CD4-positive, CD25-positive, alpha-beta regulatory T cell (primary cell): ENCODE data around the gene CLEC4F. TPM values are rescaled to one million over a fixed set of nuclear protein-coding genes. Genes with fewer than 3 reads are reported as not detected.

ENCODE experiments used
- ATAC-seq, 2 donors: fragments of 150-1000 bp; cut with Tn5 transposase; one replicate each; pipeline ENCODE4 v1.10.0; 2021; ENCODE audit warnings: low read depth in 2 of 2, moderate number of reproducible peaks in 2 of 2, moderate library complexity in 1 of 2
- DNase-seq, 3 donors: peaks; one replicate each; pipeline versions ENCODE4 v3.0.0 to v3.0.0-alpha.2; 2012 to 2022; ENCODE audit warnings: mixed read lengths in 1 of 3
- H3K27ac ChIP-seq: one replicate; pipeline ENCODE4 v1.7.0; 2013; ENCODE audit warnings: mild to moderate bottlenecking, low read length; ENCODE audit not compliant: insufficient read depth, poor library complexity, severe bottlenecking
- H3K27me3 ChIP-seq: one replicate; pipeline ENCODE4 v1.7.0; 2013; ENCODE audit warnings: low read length; ENCODE audit not compliant: control insufficient read depth, insufficient read depth
- H3K36me3 ChIP-seq: one replicate; pipeline ENCODE4 v1.7.0; 2013; ENCODE audit warnings: mild to moderate bottlenecking, low read length, moderate library complexity; ENCODE audit not compliant: control insufficient read depth, insufficient read depth
- H3K4me1 ChIP-seq: 2 replicates; pipeline ENCODE4 v1.7.0; 2013; ENCODE audit warnings: mild to moderate bottlenecking, low read length; ENCODE audit not compliant: insufficient read depth, control insufficient read depth, poor library complexity, severe bottlenecking
- H3K4me3 ChIP-seq: one replicate; pipeline ENCODE4 v1.7.0; 2013; ENCODE audit warnings: low read depth, mild to moderate bottlenecking, low read length, moderate library complexity
- H3K9me3 ChIP-seq, 2 experiments: 1 replicate in 1 of 2; 2 replicates in 1 of 2; pipeline ENCODE4 v1.7.0; 2013; ENCODE audit warnings: low read length in 2 of 2, mild to moderate bottlenecking in 1 of 2, moderate library complexity in 1 of 2; ENCODE audit not compliant: control insufficient read depth in 2 of 2
- H3K27ac Mint-ChIP-seq, 3 donors: one replicate each; pipeline ENCODE4 v1.8.0; 2020 to 2022; ENCODE audit warnings: mild to moderate bottlenecking in 3 of 3, mixed read lengths in 3 of 3, moderate library complexity in 2 of 3
- H3K27me3 Mint-ChIP-seq: one replicate; pipeline ENCODE4 v1.8.0; 2022; ENCODE audit warnings: mild to moderate bottlenecking, mixed read lengths
- H3K36me3 Mint-ChIP-seq: one replicate; pipeline ENCODE4 v1.8.0; 2020; ENCODE audit warnings: mixed read lengths
- H3K4me1 Mint-ChIP-seq, 4 donors: one replicate each; pipeline ENCODE4 v1.8.0; 2020 to 2022; ENCODE audit warnings: mixed read lengths in 4 of 4, mild to moderate bottlenecking in 1 of 4
- H3K4me3 Mint-ChIP-seq, 4 donors: one replicate each; pipeline ENCODE4 v1.8.0; 2020 to 2022; ENCODE audit warnings: mild to moderate bottlenecking in 4 of 4, mixed read lengths in 4 of 4, moderate library complexity in 3 of 4
- H3K9me3 Mint-ChIP-seq, 7 donors: one replicate each; pipeline ENCODE4 v1.8.0; 2020 to 2022; ENCODE audit warnings: mixed read lengths in 7 of 7, mild to moderate bottlenecking in 3 of 7, moderate library complexity in 2 of 7
- polyA plus RNA-seq, 4 donors: library from polyadenylated mRNA; unstranded; fragments of 300-500 nt; fragmentation: Illumina TruSeq; gene quantifications; one replicate each; pipeline ENCODE4 v1.2.3, GENCODE V29; 2021
- total RNA-seq: library from RNA; stranded (reverse); gene quantifications from one replicate; pipeline ENCODE4 v1.2.3, GENCODE V29; 2022

Gene CLEC4F, protein sequence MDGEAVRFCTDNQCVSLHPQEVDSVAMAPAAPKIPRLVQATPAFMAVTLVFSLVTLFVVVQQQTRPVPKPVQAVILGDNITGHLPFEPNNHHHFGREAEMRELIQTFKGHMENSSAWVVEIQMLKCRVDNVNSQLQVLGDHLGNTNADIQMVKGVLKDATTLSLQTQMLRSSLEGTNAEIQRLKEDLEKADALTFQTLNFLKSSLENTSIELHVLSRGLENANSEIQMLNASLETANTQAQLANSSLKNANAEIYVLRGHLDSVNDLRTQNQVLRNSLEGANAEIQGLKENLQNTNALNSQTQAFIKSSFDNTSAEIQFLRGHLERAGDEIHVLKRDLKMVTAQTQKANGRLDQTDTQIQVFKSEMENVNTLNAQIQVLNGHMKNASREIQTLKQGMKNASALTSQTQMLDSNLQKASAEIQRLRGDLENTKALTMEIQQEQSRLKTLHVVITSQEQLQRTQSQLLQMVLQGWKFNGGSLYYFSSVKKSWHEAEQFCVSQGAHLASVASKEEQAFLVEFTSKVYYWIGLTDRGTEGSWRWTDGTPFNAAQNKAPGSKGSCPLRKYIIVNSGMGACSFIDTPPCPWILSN
- not detected for total RNA-seq
- polyA plus RNA-seq = not detected

- Histone ChIP-seq H3K4me1 (no peaks in the 10 kb centered on the region), H3K9me3 (no peaks in the 10 kb centered on the region), H3K27me3 (no peaks in the 10 kb centered on the region), H3K4me3 (no peak within 1 kb of the TSS), H3K27ac (no peak within 1 kb of the TSS), H3K36me3 (no peaks in the 10 kb centered on the region)
- Mint-ChIP-seq H3K9me3 (no peaks in the 10 kb centered on the region), H3K27me3 (peaks cover 5% of the 10 kb centered on the region), H3K27ac (no peak within 1 kb of the TSS), H3K36me3 (no peaks in the 10 kb centered on the region), H3K4me1 (peaks cover 0 to 5% (median 2%) of the 10 kb centered on the region in 4 donors), H3K4me3 (no peak within 1 kb of the TSS)
- DNase-seq = no peak
- ATAC-seq = no peak
These were observed at the start of gene CLEC4F for GRCh38 chr2:70820499-70820898. Gene CLEC4F (minus strand): TSS chr2:70820599. CDS start chr2:70820523, 76 bp downstream.

- Histone ChIP-seq H3K27me3 (peaks cover under 1% of the 10 kb centered on the region), H3K4me3 (no peak overlapping the region), H3K36me3 (no peaks in the 10 kb centered on the region), H3K27ac (no peak overlapping the region), H3K9me3 (no peaks in the 10 kb centered on the region), H3K4me1 (peaks cover 6% of the 10 kb centered on the region)
- Mint-ChIP-seq H3K27me3 (peaks cover 41% of the 10 kb centered on the region), H3K4me1 (peaks cover 0 to 6% (median 0%) of the 10 kb centered on the region in 4 donors), H3K4me3 (no peak overlapping the region), H3K36me3 (no peaks in the 10 kb centered on the region), H3K27ac (no peak overlapping the region), H3K9me3 (no peaks in the 10 kb centered on the region)
- no peak for ATAC-seq
- no peak for DNase-seq
These were observed 48.6 kb upstream of the CLEC4F start for GRCh38 chr2:70868970-70869369.

GRCh38 chr2:70861777-70862625 lies 41.6 kb upstream of the CLEC4F start:
- Mint-ChIP-seq H3K27me3 (peaks cover 61% of the 10 kb centered on the region), H3K27ac (no peak overlapping the region), H3K4me1 (peaks cover 0 to 2% (median 0%) of the 10 kb centered on the region in 4 donors), H3K9me3 (peaks cover 0 to 1% (median 0%) of the 10 kb centered on the region in 7 donors), H3K36me3 (peaks cover 3% of the 10 kb centered on the region), H3K4me3 (no peak overlapping the region)
- Histone ChIP-seq H3K4me3 (no peak overlapping the region), H3K4me1 (peaks cover 3% of the 10 kb centered on the region), H3K27ac (no peak overlapping the region), H3K9me3 (no peaks in the 10 kb centered on the region), H3K27me3 (peaks cover 15% of the 10 kb centered on the region), H3K36me3 (no peaks in the 10 kb centered on the region)
- ATAC-seq (peak; percentile 40 to 42), DNase-seq (peak; percentile 26 to 47 (median 44))

DNA sequence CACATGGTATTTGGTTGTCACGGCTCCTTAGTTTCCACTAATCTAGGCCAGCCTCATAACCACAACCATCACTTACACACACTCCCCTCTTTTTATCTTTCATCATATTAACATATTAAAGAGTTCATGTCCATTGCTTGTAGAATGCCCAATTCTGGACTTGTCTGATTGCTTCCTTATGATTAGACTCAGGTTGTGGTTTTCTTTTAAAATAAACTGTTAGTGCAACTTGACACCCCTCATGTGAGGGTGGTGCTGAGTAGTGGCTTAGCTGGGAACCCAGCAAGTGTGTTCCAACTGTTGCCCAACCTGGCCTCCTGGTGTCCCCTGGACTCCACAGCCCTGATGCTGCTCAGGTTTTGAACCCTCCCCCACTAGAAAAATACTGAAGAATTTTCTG lies 35.3 kb upstream of the CLEC4F start:
- Mint-ChIP-seq H3K27ac (no peak overlapping the region), H3K4me3 (no peak overlapping the region), H3K36me3 (no peaks in the 10 kb centered on the region), H3K4me1 (peaks cover 0 to 7% (median 4%) of the 10 kb centered on the region in 4 donors), H3K27me3 (peaks cover 39% of the 10 kb centered on the region), H3K9me3 (peaks cover 0 to 1% (median 0%) of the 10 kb centered on the region in 7 donors)
- DNase-seq = no peak
- Histone ChIP-seq H3K4me3 (no peak overlapping the region), H3K4me1 (no peaks in the 10 kb centered on the region), H3K27ac (no peak overlapping the region), H3K27me3 (peaks cover 10% of the 10 kb centered on the region), H3K9me3 (no peaks in the 10 kb centered on the region), H3K36me3 (no peaks in the 10 kb centered on the region)
- no peak for ATAC-seq

GRCh38 chr2:70854411-70854810 lies 34.0 kb upstream of the CLEC4F start:
- Mint-ChIP-seq H3K36me3 (no peaks in the 10 kb centered on the region), H3K4me1 (peaks cover 0 to 7% (median 4%) of the 10 kb centered on the region in 4 donors), H3K27me3 (peaks cover 27% of the 10 kb centered on the region), H3K4me3 (no peak overlapping the region), H3K9me3 (no peaks in the 10 kb centered on the region), H3K27ac (no peak overlapping the region)
- no peaks in the 10 kb centered on the region for H3K36me3 ChIP-seq
- no peak overlapping the region for H3K27ac ChIP-seq
- H3K4me1 ChIP-seq = no peaks in the 10 kb centered on the region
- H3K9me3 ChIP-seq = no peaks in the 10 kb centered on the region
- DNase-seq = no peak
- no peak overlapping the region for H3K4me3 ChIP-seq
- H3K27me3 ChIP-seq = peaks cover 7% of the 10 kb centered on the region
- no peak for ATAC-seq

- H3K4me3 Mint-ChIP-seq = no peak overlapping the region
- Histone ChIP-seq H3K9me3 (no peaks in the 10 kb centered on the region), H3K36me3 (no peaks in the 10 kb centered on the region), H3K4me1 (no peaks in the 10 kb centered on the region), H3K4me3 (no peak overlapping the region), H3K27ac (no peak overlapping the region), H3K27me3 (no peaks in the 10 kb centered on the region)
- no peaks in the 10 kb centered on the region for H3K9me3 Mint-ChIP-seq
- peaks cover 0 to 7% (median 4%) of the 10 kb centered on the region in 4 donors for H3K4me1 Mint-ChIP-seq
- H3K36me3 Mint-ChIP-seq = no peaks in the 10 kb centered on the region
- DNase-seq = no peak
- peaks cover 13% of the 10 kb centered on the region for H3K27me3 Mint-ChIP-seq
- H3K27ac Mint-ChIP-seq = peak overlapping the region in 1 of 3 donors; percentile 64
- no peak for ATAC-seq
These were observed 32.4 kb upstream of the CLEC4F start for GRCh38 chr2:70852824-70853223.

DNA sequence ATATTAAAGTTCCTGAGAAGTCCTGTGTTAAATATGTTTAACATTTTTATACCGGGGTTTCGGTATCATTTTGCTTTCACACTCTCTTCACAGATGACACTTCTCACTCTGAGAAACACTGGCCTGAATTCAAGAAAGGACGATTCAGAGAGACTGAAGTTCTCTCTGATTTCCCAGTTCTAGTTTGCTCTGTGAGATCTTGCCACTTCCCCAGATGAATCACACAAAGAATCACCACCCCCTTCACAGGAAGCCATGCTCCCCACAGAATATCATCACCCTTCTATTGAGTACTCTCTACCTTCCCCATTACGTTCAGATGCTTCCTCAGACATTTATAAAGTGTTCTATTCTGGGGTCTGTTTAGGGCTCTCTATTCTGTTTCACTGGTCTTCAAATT lies 31.3 kb upstream of the CLEC4F start:
- Histone ChIP-seq H3K27me3 (no peaks in the 10 kb centered on the region), H3K36me3 (no peaks in the 10 kb centered on the region), H3K9me3 (no peaks in the 10 kb centered on the region), H3K4me1 (no peaks in the 10 kb centered on the region), H3K4me3 (no peak overlapping the region), H3K27ac (no peak overlapping the region)
- Mint-ChIP-seq H3K36me3 (no peaks in the 10 kb centered on the region), H3K4me1 (peaks cover 0 to 7% (median 4%) of the 10 kb centered on the region in 4 donors), H3K9me3 (no peaks in the 10 kb centered on the region), H3K27me3 (peaks cover 14% of the 10 kb centered on the region), H3K27ac (no peak overlapping the region), H3K4me3 (no peak overlapping the region)
- peak in 1 of 3 donors; percentile 57 for DNase-seq
- peak; percentile 48 to 67 for ATAC-seq
